H9 (cell line): Measurements from ENCODE around the gene LRRFIP1. TPM values are rescaled to one million over a fixed set of nuclear protein-coding genes. Genes with fewer than 3 reads are reported as not detected.

Source experiments
- DNase-seq: peaks from one replicate; pipeline ENCODE4 v3.0.0-alpha.2; 2017
- H2AFZ ChIP-seq: one replicate; pipeline ENCODE4 v1.6.1; 2013; ENCODE audit warnings: mild to moderate bottlenecking, low read length, control low read depth, moderate library complexity
- H2AK5ac ChIP-seq: 2 replicates; pipeline ENCODE4 v1.6.1; 2013; ENCODE audit warnings: low read length, control low read depth, mixed read lengths; ENCODE audit not compliant: insufficient read length
- H2BK120ac ChIP-seq: one replicate; pipeline ENCODE4 v1.6.1; 2013; ENCODE audit warnings: low read depth, mild to moderate bottlenecking, low read length, control low read depth, inconsistent platforms; ENCODE audit not compliant: poor library complexity, severe bottlenecking
- H2BK12ac ChIP-seq: 2 replicates; pipeline ENCODE4 v1.6.1; 2013; ENCODE audit warnings: low read length, control low read depth, mixed read lengths, low read depth; ENCODE audit not compliant: insufficient read length
- H2BK15ac ChIP-seq: 2 replicates; pipeline ENCODE4 v1.6.1; 2013; ENCODE audit warnings: low read depth, low read length, control low read depth
- H2BK20ac ChIP-seq: one replicate; pipeline ENCODE4 v1.6.1; 2013; ENCODE audit warnings: low read depth, mild to moderate bottlenecking, low read length, control low read depth, inconsistent platforms; ENCODE audit not compliant: poor library complexity, severe bottlenecking
- H2BK5ac ChIP-seq: 2 replicates; pipeline ENCODE4 v1.6.1; 2013; ENCODE audit warnings: low read length, control low read depth, mixed read lengths; ENCODE audit not compliant: insufficient read length
- H3K14ac ChIP-seq: 2 replicates; pipeline ENCODE4 v1.6.1; 2013; ENCODE audit warnings: low read length, control low read depth; ENCODE audit not compliant: insufficient read depth
- H3K18ac ChIP-seq: 2 replicates; pipeline ENCODE4 v1.6.1; 2013; ENCODE audit warnings: low read depth, mild to moderate bottlenecking, mixed read lengths, low read length, control low read depth; ENCODE audit not compliant: insufficient read length
- H3K23ac ChIP-seq: 2 replicates; pipeline ENCODE4 v1.6.1; 2013; ENCODE audit warnings: low read length, control low read depth, mixed read lengths, low read depth; ENCODE audit not compliant: insufficient read length
- H3K23me2 ChIP-seq: 2 replicates; pipeline ENCODE4 v1.6.1; 2013; ENCODE audit warnings: low read depth, mild to moderate bottlenecking, mixed read lengths, low read length, control low read depth; ENCODE audit not compliant: insufficient read length, poor library complexity, severe bottlenecking
- H3K27ac ChIP-seq: 2 replicates; pipeline ENCODE4 v1.5.1; 2013; ENCODE audit warnings: low read length, control low read depth, mixed read lengths, low read depth; ENCODE audit not compliant: insufficient read length
- H3K27me3 ChIP-seq: 2 replicates; pipeline ENCODE4 v1.6.1; 2013; ENCODE audit warnings: low read length, control low read depth, inconsistent platforms; ENCODE audit not compliant: insufficient read depth
- H3K4ac ChIP-seq: 2 replicates; pipeline ENCODE4 v1.6.1; 2013; ENCODE audit warnings: low read depth, mild to moderate bottlenecking, control low read depth, inconsistent platforms, low read length, moderate library complexity
- H3K4me1 ChIP-seq: 2 replicates; pipeline ENCODE4 v1.6.1; 2013; ENCODE audit warnings: low read length, control low read depth, inconsistent platforms; ENCODE audit not compliant: insufficient read depth
- H3K4me2 ChIP-seq: 2 replicates; pipeline ENCODE4 v1.6.1; 2013; ENCODE audit warnings: low read length, control low read depth, mixed read lengths; ENCODE audit not compliant: insufficient read length, insufficient read depth
- H3K56ac ChIP-seq: 2 replicates; pipeline ENCODE4 v1.6.1; 2013; ENCODE audit warnings: low read depth, mild to moderate bottlenecking, mixed read lengths, low read length, control low read depth; ENCODE audit not compliant: insufficient read length
- H3K79me1 ChIP-seq: 2 replicates; pipeline ENCODE4 v1.6.1; 2013; ENCODE audit warnings: low read depth, mild to moderate bottlenecking, moderate library complexity, low read length, control low read depth, inconsistent platforms; ENCODE audit not compliant: insufficient read depth, poor library complexity, severe bottlenecking
- H3K79me2 ChIP-seq: 2 replicates; pipeline ENCODE4 v1.6.1; 2013; ENCODE audit warnings: low read length, control low read depth, inconsistent platforms; ENCODE audit not compliant: insufficient read depth
- H3K9ac ChIP-seq: 2 replicates; pipeline ENCODE4 v1.6.1; 2013; ENCODE audit warnings: low read length, control low read depth, mixed read lengths; ENCODE audit not compliant: insufficient read length; ENCODE audit errors: extremely low read depth
- H3K9me3 ChIP-seq: one replicate; pipeline ENCODE4 v1.6.1; 2013; ENCODE audit warnings: low read depth, low read length, inconsistent platforms; ENCODE audit not compliant: control insufficient read depth
- H3T11ph ChIP-seq: one replicate; pipeline ENCODE4 v1.6.1; 2013; ENCODE audit warnings: mild to moderate bottlenecking, low read length, control low read depth, inconsistent platforms
- H4K20me1 ChIP-seq: one replicate; pipeline ENCODE4 v1.6.1; 2013; ENCODE audit not compliant: control insufficient read depth, insufficient read length, insufficient read depth
- H4K5ac ChIP-seq: 2 replicates; pipeline ENCODE4 v1.6.1; 2013; ENCODE audit warnings: low read depth, mild to moderate bottlenecking, mixed read lengths, low read length, control low read depth; ENCODE audit not compliant: insufficient read length
- H4K8ac ChIP-seq: replicated peaks from 2 replicates; pipeline ENCODE4 v1.6.1; 2013; ENCODE audit warnings: low read length, control low read depth, mixed read lengths, low read depth; ENCODE audit not compliant: insufficient read length
- H4K91ac ChIP-seq: 2 replicates; pipeline ENCODE4 v1.6.1; 2013; ENCODE audit warnings: low read depth, mild to moderate bottlenecking, moderate library complexity, mixed read lengths, low read length, control low read depth; ENCODE audit not compliant: insufficient read length
- H3K27ac Mint-ChIP-seq, 3 experiments: 2 replicates in 2 of 3; 3 replicates in 1 of 3; pipeline ENCODE4 v1.8.0; 2020 to 2021; ENCODE audit warnings: mixed read lengths in 3 of 3, mild to moderate bottlenecking in 1 of 3, moderate library complexity in 1 of 3
- H3K27me3 Mint-ChIP-seq: 2 replicates; pipeline ENCODE4 v1.8.0; 2021; ENCODE audit warnings: low read depth, mild to moderate bottlenecking, moderate library complexity, mixed read lengths
- H3K36me3 Mint-ChIP-seq, 3 experiments: 2 replicates in 2 of 3; 3 replicates in 1 of 3; pipeline ENCODE4 v1.8.0; 2020 to 2021; ENCODE audit warnings: low read depth in 3 of 3, mixed read lengths in 3 of 3; ENCODE audit not compliant: insufficient read depth in 1 of 3
- H3K4me1 Mint-ChIP-seq, 2 experiments: 2 replicates each; pipeline ENCODE4 v1.8.0; 2020; ENCODE audit warnings: mixed read lengths in 2 of 2
- H3K4me3 Mint-ChIP-seq, 2 experiments: 2 replicates in 1 of 2; 3 replicates in 1 of 2; pipeline ENCODE4 v1.8.0; 2020 to 2021; ENCODE audit warnings: mild to moderate bottlenecking in 2 of 2, mixed read lengths in 2 of 2, moderate library complexity in 1 of 2
- H3K9me3 Mint-ChIP-seq, 2 experiments: 2 replicates in 1 of 2; 3 replicates in 1 of 2; pipeline ENCODE4 v1.8.0; 2020; ENCODE audit warnings: mild to moderate bottlenecking in 2 of 2, mixed read lengths in 2 of 2, moderate library complexity in 1 of 2
- CTCF ChIP-seq: fragments of 200-600 bp; sonication (generic); conservative IDR thresholded peaks from 3 replicates; pipeline ENCODE4 v1.8.0; 2021; ENCODE audit warnings: antibody characterized with exemption, mild to moderate bottlenecking
- WGBS: extraction: QIAGEN DNeasy Blood & Tissue Kit; methylation state at CpG from one replicate; pipeline ENCODE4 v1.1.7; 2013; ENCODE audit warnings: missing lambda C conversion rate, low lambda C conversion rate, mixed read lengths; ENCODE audit not compliant: insufficient read length; ENCODE audit errors: extremely low coverage; 5-methylcytosine and 5-hydroxymethylcytosine counted together
- total RNA-seq: library from RNA; stranded (reverse); gene quantifications from 2 replicates; pipeline ENCODE4 v1.2.1, GENCODE V29; 2021

The LRRFIP1 gene
- total RNA-seq, 1 experiment from 2014 or later, result 38.5 TPM

GRCh38 chr2:237593596-237594320 is 33.6 kb upstream of the LRRFIP1 start:
- Histone ChIP-seq H2BK12ac (no peak overlapping the region), H3K9ac (no peak overlapping the region), H2AK5ac (no peak overlapping the region), H3K18ac (no peak overlapping the region), H4K8ac (no peak overlapping the region), H3T11ph (no peak overlapping the region), H2BK20ac (no peak overlapping the region), H3K79me2 (peaks cover 14% of the 10 kb centered on the region; the same call in 1 of the 2 replicates), H3K27me3 (no peaks in the 10 kb centered on the region), H3K27ac (peak overlapping the region; percentile 1), H3K23me2 (no peaks in the 10 kb centered on the region), H2BK120ac (no peak overlapping the region), H4K5ac (no peak overlapping the region), H3K23ac (no peak overlapping the region), H2BK5ac (no peak overlapping the region), H2AFZ (no peak overlapping the region), H3K4ac (no peak overlapping the region), H3K4me1 (peaks cover 14% of the 10 kb centered on the region; the same call in 1 of the 2 replicates), H3K56ac (no peak overlapping the region), H4K20me1 (no peaks in the 10 kb centered on the region), H2BK15ac (no peak overlapping the region), H4K91ac (no peak overlapping the region), H3K14ac (peak overlapping the region; percentile 43; the same call in 1 of the 2 replicates), H3K4me2 (peak overlapping the region; percentile 11), H3K79me1 (no peaks in the 10 kb centered on the region), H3K9me3 (no peaks in the 10 kb centered on the region)
- Mint-ChIP-seq H3K4me3 (no peak overlapping the region), H3K36me3 (no peaks in the 10 kb centered on the region; a peak in 2 of 7 replicates), H3K4me1 (peaks cover 68 to 80% of the 10 kb centered on the region in 2 experiments), H3K27me3 (peaks cover 3% of the 10 kb centered on the region; the same call in 1 of the 2 replicates), H3K9me3 (no peaks in the 10 kb centered on the region), H3K27ac (peak overlapping the region; percentile 59 to 82 (median 82); a peak in 6 of 7 replicates)
- TF ChIP-seq CTCF, result no peak
- no peak for DNase-seq
- WGBS, result no CpG with 5 or more reads among the region's 17 CpGs
